Activated naive CD4-positive, alpha-beta T cell treated with anti-CD3 and anti-CD28 coated beads, Interleukin-2, amount 50 U/mL, for 72 hours (primary cell): ENCODE data around the gene MOV10L1. TPM values are rescaled to one million over a fixed set of nuclear protein-coding genes. Genes with fewer than 3 reads are reported as not detected.

Experiments used
- ATAC-seq, 2 donors: fragments of 150-1000 bp; cut with Tn5 transposase; 2 replicates each; pipeline ENCODE4 v1.10.0; 2021; ENCODE audit warnings: mild to moderate bottlenecking in 2 of 2, moderate library complexity in 2 of 2
- DNase-seq, 2 donors: peaks; one replicate each; pipeline ENCODE4 v3.0.0; 2021 to 2022; ENCODE audit warnings: low spot score in 2 of 2
- H3K27ac Mint-ChIP-seq, 2 donors: one replicate each; pipeline ENCODE4 v1.8.0; 2022; ENCODE audit warnings: mild to moderate bottlenecking in 2 of 2, mixed read lengths in 2 of 2
- H3K36me3 Mint-ChIP-seq, 2 donors: one replicate each; pipeline ENCODE4 v1.8.0; 2022; ENCODE audit warnings: mixed read lengths in 2 of 2
- H3K9me3 Mint-ChIP-seq, 2 donors: one replicate each; pipeline ENCODE4 v1.8.0; 2022; ENCODE audit warnings: mixed read lengths in 2 of 2
- total RNA-seq, 2 donors: library from RNA; stranded (reverse); gene quantifications; one replicate each; pipeline ENCODE4 v1.2.3, GENCODE V29; 2022

The MOV10L1 gene
- total RNA-seq, 2 donors from 2014 or later: not detected

DNA sequence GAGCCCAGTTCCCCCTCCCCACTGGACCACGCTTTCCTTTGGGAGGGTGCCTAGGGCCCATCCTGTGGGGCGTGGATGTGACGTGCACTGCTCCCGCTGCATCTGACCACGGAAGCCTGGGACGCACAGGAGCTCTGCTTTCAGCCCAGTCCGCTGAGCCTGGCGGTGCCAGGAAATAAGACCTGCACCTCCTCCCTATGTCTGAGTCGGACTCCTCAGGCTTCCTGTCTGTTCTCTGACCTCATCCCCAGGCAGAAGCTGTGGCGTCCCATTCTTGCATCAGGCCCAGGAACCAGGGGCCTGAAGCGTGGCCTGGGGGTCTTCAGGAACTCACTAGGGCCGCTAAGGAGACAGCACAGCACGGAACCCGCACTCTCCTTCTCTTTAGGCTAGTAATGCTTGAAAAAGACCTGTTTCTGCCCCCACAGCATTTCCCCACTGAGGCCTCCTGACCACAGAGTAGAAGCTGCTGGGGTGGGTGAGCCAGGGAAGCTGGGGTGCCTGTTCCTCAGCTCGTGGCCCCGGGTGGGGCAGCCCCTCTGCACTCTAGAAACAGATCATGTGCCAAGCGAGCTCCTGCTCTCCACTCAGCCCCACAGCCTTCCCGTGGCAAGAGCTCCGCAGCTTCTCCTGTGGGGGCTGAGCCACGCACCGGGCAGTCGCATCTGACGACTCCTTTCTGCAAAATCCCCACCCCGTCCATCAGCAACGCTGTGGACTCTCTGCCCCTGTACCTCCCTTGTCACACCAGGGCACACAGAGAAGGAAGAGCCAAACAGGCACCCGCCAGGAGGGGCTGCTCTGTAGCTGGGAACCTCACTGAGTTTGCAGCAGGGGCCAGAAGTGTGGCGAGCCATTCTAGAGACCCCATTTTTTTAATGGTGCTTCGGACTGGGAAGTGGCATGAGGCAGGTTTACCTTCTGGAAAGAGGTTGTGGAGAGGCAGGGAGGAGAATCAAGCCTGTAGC lies 22.6 kb downstream of the MOV10L1 start:
- H3K9me3 Mint-ChIP-seq: no peaks in the 10 kb centered on the region
- ATAC-seq (peak; percentile 75 to 76), DNase-seq (peak in 1 of 2 donors; percentile 35)
- no peaks in the 10 kb centered on the region for H3K36me3 Mint-ChIP-seq
- peak overlapping the region; percentile 51 to 89 for H3K27ac Mint-ChIP-seq

DNA sequence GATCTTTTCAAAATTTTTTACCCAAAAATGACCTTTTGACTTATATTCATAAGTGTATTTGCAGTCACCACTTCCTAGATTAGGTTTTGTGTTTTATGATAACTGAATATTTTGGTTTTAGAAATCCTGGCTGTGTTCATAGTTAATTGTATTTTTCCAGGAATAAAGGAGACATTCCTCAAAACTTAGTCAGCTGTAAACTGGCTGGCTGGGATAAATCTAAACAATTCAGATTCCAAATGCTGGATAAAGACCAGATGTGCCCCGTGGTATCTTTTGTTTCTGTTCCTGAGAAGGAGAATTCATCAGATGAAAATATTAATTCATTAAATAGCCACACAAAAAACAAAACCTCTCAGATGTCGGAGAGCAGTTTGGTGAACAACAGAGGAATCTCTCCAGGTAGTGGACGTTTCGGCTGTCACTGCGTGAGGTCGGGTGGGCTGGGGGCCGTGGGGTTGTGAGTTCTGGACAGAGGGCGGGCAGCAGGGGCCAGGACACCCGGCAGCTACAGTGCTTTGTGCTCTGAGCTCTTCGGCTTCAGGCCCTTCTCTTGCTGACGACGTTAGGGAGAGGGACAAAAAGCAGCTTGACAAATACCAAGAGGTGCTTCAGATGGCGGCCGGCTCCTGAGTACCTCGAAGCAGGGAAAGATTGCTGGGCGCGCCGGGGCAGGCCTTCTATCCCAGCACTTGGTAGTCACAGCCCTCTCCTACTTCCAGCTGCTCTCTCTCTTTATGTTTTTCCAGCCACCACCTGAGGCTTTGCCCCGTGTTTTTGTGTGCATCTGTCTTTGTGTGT lies 24.6 kb downstream of the MOV10L1 start:
- DNase-seq (no peak), ATAC-seq (no peak)
- H3K27ac Mint-ChIP-seq: no peak overlapping the region
- H3K9me3 Mint-ChIP-seq: no peaks in the 10 kb centered on the region
- no peaks in the 10 kb centered on the region for H3K36me3 Mint-ChIP-seq

- ATAC-seq (no peak), DNase-seq (no peak)
- Mint-ChIP-seq H3K9me3 (no peaks in the 10 kb centered on the region), H3K27ac (no peak overlapping the region), H3K36me3 (no peaks in the 10 kb centered on the region)
These were observed 25.9 kb downstream of the MOV10L1 start for GRCh38 chr22:50115693-50116092.

GRCh38 chr22:50117168-50117762 lies 27.5 kb downstream of the MOV10L1 start:
- no peak overlapping the region for H3K27ac Mint-ChIP-seq
- no peaks in the 10 kb centered on the region for H3K36me3 Mint-ChIP-seq
- no peak for DNase-seq
- ATAC-seq: no peak
- H3K9me3 Mint-ChIP-seq: no peaks in the 10 kb centered on the region

DNA sequence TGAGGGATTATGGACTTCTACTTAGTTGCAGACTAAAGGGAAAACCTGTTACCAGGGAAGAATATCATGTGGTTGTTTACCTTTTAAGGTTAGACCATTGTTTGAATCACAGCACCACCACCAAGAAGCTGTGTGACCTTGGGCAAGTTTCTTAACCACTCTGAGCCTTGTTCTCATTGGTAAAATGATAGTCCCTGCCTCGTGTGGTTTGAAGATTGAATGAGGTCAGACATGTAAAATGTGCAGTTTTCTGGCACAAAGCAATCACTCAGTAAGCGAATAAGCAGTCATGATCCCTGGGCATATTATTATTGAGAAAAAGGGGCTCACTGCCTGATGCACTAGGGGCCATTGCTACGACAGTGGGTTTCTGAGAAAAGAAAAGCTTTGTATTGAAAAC lies 28.3 kb downstream of the MOV10L1 start:
- DNase-seq (no peak), ATAC-seq (no peak)
- no peak overlapping the region for H3K27ac Mint-ChIP-seq
- H3K36me3 Mint-ChIP-seq: no peaks in the 10 kb centered on the region
- H3K9me3 Mint-ChIP-seq: no peaks in the 10 kb centered on the region

DNA sequence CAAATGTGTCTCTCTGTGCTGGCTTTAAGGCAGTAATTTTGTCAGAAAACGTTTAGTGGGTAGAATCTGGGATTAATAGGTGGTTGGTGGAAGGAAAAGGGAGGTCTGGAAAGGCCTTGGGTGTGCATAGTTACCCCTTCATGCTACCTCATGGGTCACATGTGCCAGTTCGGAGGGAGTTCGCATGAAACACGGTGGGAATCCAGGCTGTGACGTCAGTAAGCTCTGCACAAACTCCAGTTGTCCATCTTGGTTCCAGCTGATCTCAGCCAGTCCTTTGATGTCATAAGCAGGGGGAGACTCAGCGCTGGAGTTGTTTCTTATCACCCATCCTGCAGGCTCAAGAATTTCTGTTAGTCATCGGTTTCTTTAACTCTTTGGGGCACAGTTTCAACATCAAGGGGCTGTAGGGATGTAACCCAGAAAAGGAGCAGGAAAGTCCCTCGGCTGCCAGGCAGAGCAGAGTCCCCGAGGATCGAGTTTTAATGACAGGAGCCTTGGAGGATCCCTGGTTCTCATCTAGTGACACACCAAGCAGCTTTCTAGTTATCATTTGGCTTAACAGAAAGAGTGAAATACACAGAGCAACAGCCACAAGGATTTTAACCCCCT lies 28.9 kb downstream of the MOV10L1 start:
- DNase-seq (no peak), ATAC-seq (no peak)
- no peak overlapping the region for H3K27ac Mint-ChIP-seq
- no peaks in the 10 kb centered on the region for H3K36me3 Mint-ChIP-seq
- H3K9me3 Mint-ChIP-seq: no peaks in the 10 kb centered on the region

DNA sequence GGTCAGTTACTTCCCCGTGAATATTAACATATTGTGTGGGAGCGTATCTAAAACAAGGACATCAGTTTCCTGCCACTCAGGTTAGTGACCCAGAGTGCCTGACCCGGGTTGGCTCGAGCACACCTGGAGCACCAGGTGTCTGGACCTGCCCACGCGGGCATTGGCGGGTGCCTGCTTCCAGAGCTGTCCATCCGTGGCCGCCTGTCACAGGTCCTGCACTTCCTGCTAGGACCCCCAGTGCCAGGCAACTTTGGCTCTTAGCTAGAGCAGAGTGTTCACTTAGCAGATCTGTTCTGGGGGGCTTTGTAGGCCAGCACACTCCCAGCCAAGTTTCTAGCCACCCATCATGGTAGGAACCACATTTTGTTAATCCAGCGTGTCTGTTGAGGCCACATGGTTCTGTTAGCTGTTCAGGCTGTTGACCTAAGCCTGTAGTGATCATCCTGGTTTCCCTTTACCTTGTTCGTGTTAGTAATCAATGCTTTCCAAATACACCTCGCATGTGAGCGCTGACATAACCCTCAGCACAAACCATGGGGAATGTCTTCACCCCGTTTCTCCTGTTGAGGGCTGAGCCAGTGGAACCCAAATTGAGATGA lies 29.5 kb downstream of the MOV10L1 start:
- H3K9me3 Mint-ChIP-seq: peaks cover 5% of the 10 kb centered on the region in 2 donors
- H3K36me3 Mint-ChIP-seq: peaks cover 4% of the 10 kb centered on the region in 2 donors
- no peak overlapping the region for H3K27ac Mint-ChIP-seq
- ATAC-seq: no peak
- DNase-seq: no peak

- Mint-ChIP-seq H3K36me3 (peaks cover 7 to 9% of the 10 kb centered on the region in 2 donors), H3K9me3 (peaks cover 8 to 9% of the 10 kb centered on the region in 2 donors), H3K27ac (no peak overlapping the region)
- DNase-seq (no peak), ATAC-seq (no peak)
These were observed 30.0 kb downstream of the MOV10L1 start for GRCh38 chr22:50119768-50120251.

GRCh38 chr22:50121202-50121740 lies 31.5 kb downstream of the MOV10L1 start:
- Mint-ChIP-seq H3K9me3 (peaks cover 8 to 9% of the 10 kb centered on the region in 2 donors), H3K27ac (no peak overlapping the region), H3K36me3 (peaks cover 7 to 13% of the 10 kb centered on the region in 2 donors)
- ATAC-seq: no peak
- DNase-seq: no peak

DNA sequence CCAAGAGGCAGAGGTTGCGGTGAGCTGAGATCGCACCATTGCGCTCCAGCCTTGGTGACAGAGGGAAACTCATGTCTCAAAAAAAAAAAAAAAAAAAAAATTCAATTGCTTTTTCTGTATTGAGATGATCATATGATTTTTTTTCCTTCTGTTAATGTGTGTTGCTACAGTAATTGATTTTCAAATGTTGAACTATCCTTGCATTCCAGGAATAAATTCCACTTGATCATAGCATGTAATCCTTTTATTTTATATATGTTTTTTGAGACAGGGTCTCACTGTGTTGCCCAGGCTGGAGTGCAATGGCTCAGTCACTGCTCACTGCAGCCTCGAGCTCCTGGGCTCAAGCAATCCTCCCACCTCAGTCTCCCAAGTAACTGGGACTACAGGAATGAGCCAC lies 33.3 kb downstream of the MOV10L1 start:
- DNase-seq (no peak), ATAC-seq (no peak)
- H3K27ac Mint-ChIP-seq: no peak overlapping the region
- H3K36me3 Mint-ChIP-seq: peaks cover 7 to 13% of the 10 kb centered on the region in 2 donors
- H3K9me3 Mint-ChIP-seq: peaks cover 8 to 9% of the 10 kb centered on the region in 2 donors

DNA sequence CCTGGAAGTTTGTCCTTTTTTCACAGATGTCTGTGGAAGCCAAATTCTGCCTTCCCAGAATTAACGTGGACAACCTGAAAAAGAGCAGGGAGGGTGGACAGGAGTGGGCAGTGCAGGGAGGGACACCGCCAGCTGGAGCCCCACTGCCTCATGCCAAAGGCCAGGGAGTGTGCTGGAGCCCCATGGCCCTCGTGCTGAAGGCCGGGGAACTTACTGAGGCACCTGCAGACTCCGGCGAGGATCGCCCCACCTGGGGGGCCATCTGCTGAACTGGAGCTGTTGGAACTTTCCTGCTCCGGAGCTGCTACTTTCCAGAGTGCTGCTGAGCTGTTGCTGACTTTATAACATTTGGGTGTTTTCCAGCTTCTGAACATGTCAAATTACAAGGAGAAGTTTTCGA lies 35.2 kb downstream of the MOV10L1 start:
- H3K9me3 Mint-ChIP-seq: peaks cover 8 to 9% of the 10 kb centered on the region in 2 donors
- DNase-seq: no peak
- no peak overlapping the region for H3K27ac Mint-ChIP-seq
- H3K36me3 Mint-ChIP-seq: peaks cover 7 to 13% of the 10 kb centered on the region in 2 donors
- no peak for ATAC-seq

GRCh38 chr22:50129121-50129736 lies 39.4 kb downstream of the MOV10L1 start:
- Mint-ChIP-seq H3K9me3 (peaks cover 3 to 4% of the 10 kb centered on the region in 2 donors), H3K27ac (no peak overlapping the region), H3K36me3 (peaks cover 4 to 9% of the 10 kb centered on the region in 2 donors)
- DNase-seq (no peak), ATAC-seq (no peak)

- ATAC-seq (no peak), DNase-seq (no peak)
- no peak overlapping the region for H3K27ac Mint-ChIP-seq
- no peaks in the 10 kb centered on the region for H3K36me3 Mint-ChIP-seq
- H3K9me3 Mint-ChIP-seq: no peaks in the 10 kb centered on the region
These were observed 42.1 kb downstream of the MOV10L1 start for GRCh38 chr22:50131894-50132293.

GRCh38 chr22:50134481-50134880 lies 44.7 kb downstream of the MOV10L1 start:
- ATAC-seq (no peak), DNase-seq (no peak)
- no peaks in the 10 kb centered on the region for H3K36me3 Mint-ChIP-seq
- no peak overlapping the region for H3K27ac Mint-ChIP-seq
- H3K9me3 Mint-ChIP-seq: no peaks in the 10 kb centered on the region

DNA sequence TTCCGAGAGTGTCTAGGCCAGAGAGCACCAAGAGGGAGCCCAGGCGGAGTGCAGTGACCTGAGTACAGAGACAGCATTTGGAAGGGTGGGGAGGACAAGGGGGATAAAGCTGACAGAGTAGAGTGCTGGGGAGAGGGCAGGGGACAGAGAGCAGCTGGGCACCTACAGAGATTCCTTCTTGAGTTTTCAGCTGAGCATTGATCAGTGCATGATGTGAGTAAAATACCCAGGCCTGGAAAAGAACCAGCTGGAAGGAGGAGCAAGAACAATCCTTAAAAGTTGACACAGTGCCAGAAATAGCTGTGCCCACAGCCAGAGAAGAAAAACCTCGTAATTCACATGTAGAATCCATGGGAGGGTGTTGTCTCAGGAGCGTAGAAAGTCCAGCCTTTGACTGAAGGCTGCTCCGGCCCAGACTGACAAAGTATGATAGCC lies 46.8 kb downstream of the MOV10L1 start:
- DNase-seq (no peak), ATAC-seq (no peak)
- no peaks in the 10 kb centered on the region for H3K36me3 Mint-ChIP-seq
- no peaks in the 10 kb centered on the region for H3K9me3 Mint-ChIP-seq
- no peak overlapping the region for H3K27ac Mint-ChIP-seq
